Left renal cortex interstitium (tissue), 4 donors: ENCODE measurements around the gene SLCO3A1. TPM values are rescaled to one million over a fixed set of nuclear protein-coding genes. Genes with fewer than 3 reads are reported as not detected.
"Not testable (repeated sequence)": the region's sequence is repeated elsewhere in the genome, so short reads cannot be mapped to it uniquely, and the experiment has no call there.

ENCODE experiments used
- DNase-seq, 4 donors: peaks; one replicate each; pipeline ENCODE4 v3.0.0-alpha.2; 2013; ENCODE audit warnings: low read depth in 4 of 4, low spot score in 2 of 4, missing footprints in 1 of 4
- polyA plus RNA-seq, 4 donors: library from polyadenylated mRNA; unstranded; fragments of 120-200 nt; gene quantifications; one replicate each; pipeline ENCODE4 v1.2.1, GENCODE V29; 2013; ENCODE audit not compliant: insufficient read length in 4 of 4

SLCO3A1 gene
- polyA plus RNA-seq, 4 donors, result 7.8 to 14.4 (median 11.9) TPM

DNA sequence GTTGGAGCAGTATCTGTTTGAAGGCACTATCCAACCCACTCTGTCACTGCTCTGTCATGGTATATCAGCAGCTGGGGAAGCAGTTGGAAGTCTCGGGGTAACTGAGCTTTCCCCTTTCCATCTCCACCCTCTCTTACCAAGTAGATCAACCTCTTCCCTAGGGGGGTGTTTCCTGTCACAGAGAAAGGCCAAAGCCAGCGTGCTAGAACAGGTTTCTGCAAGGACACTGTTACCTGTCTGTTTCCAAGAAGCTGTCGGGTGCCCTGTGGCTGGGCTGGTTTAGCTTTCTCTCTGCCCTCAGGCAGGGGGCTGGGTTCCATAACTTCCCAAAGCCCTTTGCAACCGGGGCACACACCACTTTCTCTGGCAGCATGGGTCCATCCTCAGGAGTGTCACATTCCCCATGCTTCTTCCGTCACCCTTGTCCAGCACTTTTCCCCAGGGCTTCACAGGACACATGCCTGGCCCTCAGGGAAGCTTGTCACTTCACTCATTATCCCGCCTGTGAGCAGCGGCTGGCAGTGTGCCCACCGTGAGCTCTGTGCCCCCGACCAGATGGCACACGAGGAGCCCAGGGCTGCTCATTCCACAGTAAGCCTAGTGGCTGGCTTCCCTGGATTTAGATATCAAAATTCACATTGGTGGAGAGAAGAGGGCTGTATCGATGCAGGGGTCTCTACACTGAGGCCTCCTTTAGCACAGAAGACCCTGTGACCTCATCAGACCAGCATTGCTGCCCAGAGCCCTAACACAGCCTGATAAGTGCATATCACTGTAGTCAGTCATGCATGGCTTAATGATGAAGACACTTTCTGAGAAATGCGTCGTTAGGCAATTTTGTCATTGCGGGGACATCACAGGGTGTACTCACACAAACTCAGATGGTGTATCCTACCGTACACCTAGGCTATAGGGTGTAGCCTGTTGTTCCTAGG, 205.8 kb downstream of the SLCO3A1 start:
- no peak for DNase-seq

DNA sequence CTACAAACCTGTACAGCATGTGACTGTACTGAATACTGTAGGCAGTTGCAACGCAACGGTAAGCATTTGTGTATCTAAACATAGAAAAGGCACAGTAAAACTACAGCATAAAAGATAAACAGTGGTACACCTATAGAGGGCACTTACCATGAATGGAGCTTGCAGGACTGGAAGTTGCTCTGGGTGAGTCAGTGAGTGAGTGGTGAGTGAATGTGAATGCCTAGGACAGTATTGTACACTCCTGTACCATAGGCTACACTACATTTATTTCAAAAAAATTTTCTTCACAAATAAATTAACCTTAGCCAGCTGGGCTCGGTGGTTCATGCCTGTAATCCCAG, 206.4 kb downstream of the SLCO3A1 start:
- DNase-seq, result not testable (repeated sequence)

DNA sequence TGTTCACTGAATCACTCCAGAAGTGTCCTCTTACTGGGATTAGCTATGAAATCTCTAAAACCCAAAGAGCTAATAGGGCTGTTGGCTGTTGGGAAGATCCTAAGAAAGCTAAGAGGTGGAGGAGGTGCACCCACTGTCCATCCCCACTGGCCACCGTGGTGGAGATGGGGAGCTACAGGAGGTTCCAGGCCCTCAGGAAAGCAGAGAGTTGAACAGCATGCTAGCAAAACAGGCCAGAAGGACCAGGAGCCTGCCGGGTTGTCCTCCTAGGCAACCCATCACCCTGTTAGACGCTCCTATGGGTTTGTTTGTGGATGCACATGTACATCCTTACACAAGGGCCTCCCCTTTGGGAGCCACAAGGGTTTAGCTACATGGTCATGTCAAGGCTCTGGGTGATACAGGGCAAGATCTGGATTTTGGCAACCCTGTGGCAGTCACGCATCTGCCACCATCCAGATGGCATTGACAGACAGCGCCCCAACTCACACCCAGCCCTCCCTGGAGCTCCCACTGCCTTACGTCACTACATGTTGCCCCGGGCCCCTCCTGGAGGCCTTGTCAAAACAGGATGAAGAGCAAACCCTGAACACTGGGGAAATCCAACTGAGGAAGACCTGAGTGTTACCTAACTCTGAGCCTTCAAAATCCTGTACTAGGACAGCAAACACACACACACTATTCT, 208.1 kb downstream of the SLCO3A1 start:
- DNase-seq, result no peak

DNA sequence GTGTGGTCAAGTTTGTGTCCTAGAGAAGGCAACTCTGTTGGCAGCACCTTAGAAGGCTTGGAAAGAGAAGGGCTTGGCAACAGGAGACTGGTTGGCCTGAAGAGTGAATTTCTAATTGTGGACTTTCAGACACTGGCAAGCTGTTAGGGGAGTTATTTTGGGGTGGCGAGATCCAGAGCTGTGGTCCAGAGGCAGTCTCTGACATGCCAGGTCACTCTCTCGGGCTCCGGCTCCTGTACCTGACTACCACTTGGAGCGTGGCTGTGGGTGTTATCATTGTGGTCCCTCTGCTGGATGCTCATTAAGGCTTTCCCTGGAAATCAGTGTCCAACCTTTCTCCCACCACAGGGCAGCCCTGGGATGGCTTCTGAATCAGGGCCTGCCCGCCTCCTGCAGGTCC, 209.0 kb downstream of the SLCO3A1 start:
- no peak for DNase-seq

DNA sequence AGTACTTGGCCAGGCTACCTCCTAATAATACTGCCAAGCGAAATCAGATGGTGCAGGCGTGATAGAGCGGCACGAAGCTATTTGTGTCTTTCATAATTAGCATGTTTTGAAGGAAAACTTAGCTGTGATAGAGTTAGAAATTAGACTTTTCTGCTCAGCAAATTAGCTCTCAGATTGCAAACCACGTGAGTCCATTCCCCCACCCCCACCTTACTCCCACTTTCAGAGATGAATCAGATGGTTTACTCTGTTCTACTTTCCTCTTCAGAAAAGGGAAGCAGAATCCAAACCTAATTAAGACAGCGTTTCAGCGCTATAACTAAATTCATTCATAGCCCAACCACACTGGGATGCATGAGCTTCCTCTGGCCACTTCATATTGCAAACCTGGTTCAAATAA, 214.6 kb downstream of the SLCO3A1 start:
- no peak for DNase-seq

- DNase-seq, result no peak
Measured at GRCh38 chr15:92069308-92070250, 216.1 kb downstream of the SLCO3A1 start.

DNA sequence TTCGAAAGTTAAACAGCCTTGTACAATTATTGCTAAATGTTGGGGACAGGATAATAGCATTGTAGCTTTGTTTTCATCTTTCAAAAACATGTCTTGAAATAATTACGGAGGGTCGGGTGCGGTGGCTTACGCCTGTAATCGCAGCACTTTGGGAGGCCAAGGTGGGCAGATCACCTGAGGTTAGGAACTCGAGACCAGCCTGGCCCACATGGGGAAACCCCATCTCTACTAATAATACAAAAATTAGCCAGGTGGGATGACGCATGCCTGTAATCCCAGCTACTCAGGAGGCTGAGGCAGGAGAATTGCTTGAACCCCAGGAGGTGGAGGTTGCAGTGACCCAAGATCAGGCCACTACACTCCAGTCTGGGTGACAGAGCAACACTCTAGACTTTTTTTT, 216.7 kb downstream of the SLCO3A1 start:
- not testable (repeated sequence) for DNase-seq

DNA sequence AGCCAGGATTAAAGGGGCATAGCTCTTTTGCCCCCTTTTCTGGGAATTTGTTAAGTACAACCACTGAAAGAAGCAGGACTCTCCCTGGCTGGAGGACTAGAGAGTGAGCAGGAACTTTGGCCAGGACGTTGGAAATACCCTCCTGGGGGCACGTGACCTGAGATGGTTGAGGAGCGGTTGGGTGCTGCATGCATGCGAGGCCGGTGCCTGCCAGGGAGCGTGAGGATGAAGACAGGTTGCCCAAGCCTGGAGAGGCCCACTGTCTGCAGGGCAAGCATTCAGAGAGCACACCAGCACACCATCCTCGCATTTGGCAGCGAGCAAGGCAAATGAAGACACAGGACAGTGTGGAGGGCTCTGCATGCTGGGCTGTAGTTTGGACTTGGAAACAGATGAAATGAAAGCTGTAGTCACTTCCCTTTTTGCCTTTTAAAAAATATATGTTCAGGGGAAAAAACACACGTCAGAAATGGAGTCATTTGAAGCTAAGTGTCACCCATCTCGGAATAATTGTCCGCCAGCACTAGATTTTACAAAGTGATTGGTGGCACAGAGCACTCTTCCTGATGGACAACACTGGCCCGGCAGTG, 217.6 kb downstream of the SLCO3A1 start:
- DNase-seq, result no peak

- no peak for DNase-seq
Measured at GRCh38 chr15:92073044-92073785, 219.7 kb downstream of the SLCO3A1 start.

GRCh38 chr15:92074101-92074500, 220.6 kb downstream of the SLCO3A1 start:
- DNase-seq, result no peak

- DNase-seq, result no peak
Measured at GRCh38 chr15:92074646-92075045, 221.1 kb downstream of the SLCO3A1 start.

- DNase-seq, result peak in 2 of 4 donors; percentile 26 to 33
Measured at GRCh38 chr15:92075764-92076163, 222.3 kb downstream of the SLCO3A1 start.

- DNase-seq, result no peak
Measured at GRCh38 chr15:92076541-92076940, 223.0 kb downstream of the SLCO3A1 start.

DNA sequence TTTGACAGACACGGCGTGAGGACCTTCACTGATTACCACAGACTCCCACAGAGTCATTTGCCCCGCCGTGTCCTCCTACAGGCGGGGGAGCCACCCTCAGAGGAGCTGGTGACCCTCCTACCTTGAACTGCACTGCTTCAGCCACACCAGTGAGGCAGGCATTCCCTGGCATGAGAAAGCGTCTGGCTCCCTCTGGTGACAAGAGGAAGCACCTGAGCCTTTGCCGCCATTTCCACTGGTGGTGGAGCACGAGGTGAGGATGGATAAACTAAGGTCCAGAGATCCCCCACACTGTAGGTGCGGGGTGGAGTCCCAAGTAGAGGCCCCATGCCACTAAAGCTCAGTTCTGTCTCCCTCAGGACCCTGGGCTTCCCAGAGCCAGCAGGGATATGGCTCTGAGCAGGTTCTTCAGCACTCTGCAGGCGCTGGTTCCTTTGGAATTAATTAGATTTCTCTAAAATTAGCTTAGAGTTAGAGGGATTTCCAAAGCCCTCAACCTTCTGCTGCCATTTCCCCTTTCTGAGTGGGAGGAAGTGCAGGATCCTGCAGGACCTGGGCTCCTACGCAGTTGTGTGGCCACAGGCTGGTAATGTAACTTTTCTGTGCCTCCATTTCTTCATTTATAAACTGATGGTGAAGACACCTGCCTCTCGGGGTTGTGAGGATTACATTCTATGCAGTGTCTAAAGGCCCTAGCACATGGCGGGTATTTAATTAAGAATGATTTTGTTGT, 224.0 kb downstream of the SLCO3A1 start:
- DNase-seq, result peak in 3 of 4 donors; percentile 44 to 62 (median 49)

DNA sequence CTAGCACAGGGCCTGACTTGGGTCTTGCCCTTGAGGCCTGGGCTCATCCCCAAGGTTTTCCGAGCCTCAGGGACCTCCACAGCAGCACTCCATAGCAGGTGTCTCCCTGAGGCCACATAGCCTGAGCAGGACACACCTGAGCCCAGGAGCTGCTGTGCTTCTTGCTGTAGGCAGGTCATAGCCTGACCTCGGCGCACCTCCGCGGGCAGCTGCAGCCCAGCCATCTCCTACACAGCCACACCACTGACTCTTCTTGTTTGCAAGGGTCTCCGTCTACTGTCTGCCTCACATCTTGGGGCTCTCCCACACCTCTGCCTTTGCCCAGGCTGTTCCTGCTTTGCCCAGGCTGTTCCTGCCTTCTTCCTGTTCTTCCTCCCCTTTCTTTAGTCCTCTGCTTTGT, 224.8 kb downstream of the SLCO3A1 start:
- DNase-seq, result no peak

DNA sequence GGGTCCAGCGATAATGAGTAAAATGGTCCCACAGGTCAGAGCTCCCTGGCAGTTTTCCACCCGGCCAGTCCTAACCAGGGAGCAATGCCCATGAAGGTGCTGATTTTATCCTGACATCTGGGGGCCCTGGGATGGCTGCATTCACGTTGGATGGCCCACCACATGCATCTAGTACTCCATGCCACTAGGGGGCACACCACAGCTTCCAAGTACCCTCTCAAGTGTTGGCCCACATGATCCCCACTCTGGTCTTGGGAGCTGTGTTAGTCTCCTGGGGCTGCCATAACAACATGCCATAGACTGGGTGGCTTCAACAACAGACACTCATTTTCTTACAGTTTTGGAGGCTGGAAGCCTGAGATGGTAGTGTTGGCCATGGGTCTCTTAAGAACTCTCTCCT, 225.5 kb downstream of the SLCO3A1 start:
- DNase-seq, result no peak

DNA sequence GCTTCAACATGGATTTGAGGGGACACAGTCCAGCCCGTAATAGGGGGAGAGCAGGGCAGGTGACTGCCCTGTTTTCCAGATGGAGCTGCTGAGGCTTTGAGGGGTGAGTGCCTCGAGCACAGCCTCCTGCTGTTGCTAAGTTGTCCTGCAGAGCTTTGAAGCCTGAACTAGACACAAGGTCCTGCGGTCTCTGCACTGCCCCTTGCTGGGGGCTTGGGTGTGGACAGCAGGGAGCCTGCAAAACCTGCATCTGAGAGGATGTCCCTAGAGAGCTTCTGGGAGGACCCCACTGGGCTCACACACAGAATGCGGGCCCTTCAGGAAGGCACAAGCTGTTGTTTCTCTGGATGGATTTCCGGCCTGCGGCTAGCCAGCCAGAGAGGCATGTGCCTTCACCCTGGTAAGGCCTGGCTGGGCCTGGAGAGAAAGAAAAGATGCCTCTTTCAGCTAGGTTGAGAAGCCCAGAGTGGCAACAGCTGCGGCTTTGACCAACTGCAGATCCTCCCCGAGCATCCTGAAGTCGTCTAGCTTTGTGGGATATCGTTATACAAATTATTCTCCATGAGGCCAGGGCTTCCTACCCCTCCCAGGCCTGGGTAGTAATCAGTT, 226.2 kb downstream of the SLCO3A1 start:
- DNase-seq, result no peak

GRCh38 chr15:92082006-92082843, 228.7 kb downstream of the SLCO3A1 start:
- DNase-seq, result peak in 3 of 4 donors; percentile 46 to 65 (median 54)
